Measurements from ENCODE around the gene PPARD. TPM values are rescaled to one million over a fixed set of nuclear protein-coding genes. Genes with fewer than 3 reads are reported as not detected.

The PPARD gene
- total and polyA plus RNA-seq, 2 experiments from 2014 or later, result 17.1 to 34.0 TPM

DNA sequence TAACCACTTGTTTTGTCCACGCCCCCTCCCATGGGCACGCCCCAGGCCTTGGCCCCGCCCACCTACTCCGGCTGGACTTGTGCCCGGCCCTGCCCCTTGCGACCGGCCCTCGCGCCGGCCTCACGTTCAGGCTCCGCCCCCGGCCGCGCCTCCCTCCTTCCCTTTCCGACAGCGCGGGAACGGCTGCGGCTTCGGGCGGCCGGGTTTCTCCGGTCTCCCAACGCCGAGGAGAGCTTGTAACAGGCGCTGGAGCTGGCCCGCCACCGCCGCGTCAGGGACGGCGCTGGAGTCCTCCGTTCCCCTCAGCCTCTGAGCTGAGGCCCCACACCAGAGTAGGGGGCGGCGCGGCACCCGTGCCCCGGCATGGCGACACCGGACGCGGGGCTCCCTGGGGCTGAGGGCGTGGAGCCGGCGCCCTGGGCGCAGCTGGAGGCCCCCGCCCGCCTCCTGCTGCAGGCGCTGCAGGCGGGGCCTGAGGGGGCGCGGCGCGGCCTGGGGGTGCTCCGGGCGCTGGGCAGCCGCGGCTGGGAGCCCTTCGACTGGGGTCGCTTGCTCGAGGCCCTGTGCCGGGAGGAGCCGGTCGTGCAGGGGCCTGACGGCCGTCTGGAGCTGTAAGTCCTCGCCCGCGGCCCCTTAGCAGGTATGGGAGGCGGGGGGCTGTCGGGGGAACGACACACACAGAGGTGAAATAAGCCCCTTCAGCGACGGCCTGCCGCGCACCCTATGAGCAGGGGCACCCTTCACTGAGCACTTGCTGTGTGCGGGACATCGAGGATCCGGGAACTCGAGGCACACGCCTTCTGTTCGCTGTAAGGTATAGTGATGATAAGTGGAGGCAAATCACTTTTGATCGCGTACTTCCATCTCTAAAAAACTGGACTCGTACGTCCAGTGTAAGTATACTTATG is 110.1 kb downstream of the PPARD start, which contains the start of gene FANCE:
FANCE (plus strand) TSS at position 156 of the 908 bp plus-strand sequence; CDS start at position 364, 208 bp downstream.
- DNase-seq (ENCODE audit: low read depth in 1 of 2, low spot score in 1 of 2), result peak; percentile 93 to 97
- Histone ChIP-seq H3K4me3 (peak within 1 kb of the TSS; percentile 49), H3K27me3 (no peaks in the 10 kb centered on the region), H3K36me3 (peaks cover 2% of the 10 kb centered on the region), H3K9me3 (ENCODE audit: low read depth) (no peaks in the 10 kb centered on the region), H3K4me1 (ENCODE audit: low read depth) (peaks cover 22% of the 10 kb centered on the region), H3K27ac (peak within 1 kb of the TSS; percentile 75)
- TF ChIP-seq CTCF (IDR thresholded peaks at IDR 0.05; ENCODE audit: low read depth, low read length), result no peak

DNA sequence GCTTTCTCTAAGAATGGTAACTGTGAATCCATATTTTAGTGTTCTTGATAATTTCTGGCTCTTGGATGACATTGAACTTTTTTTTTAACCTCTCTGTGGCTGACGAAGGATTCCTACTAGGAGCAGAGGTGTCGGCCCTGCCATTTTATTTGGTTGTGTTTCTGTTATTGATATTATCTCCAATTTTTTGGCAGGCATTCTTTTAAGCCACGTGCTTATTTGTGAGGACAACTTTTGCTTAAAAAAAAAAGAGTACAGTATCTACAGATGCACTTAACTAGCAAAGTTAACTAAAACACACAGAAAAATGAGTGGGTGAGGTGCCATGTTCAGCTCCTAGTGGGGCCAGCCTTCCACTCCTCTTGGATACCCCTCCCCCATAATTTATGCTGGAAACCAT is 110.9 kb downstream of the PPARD start:
- peak overlapping the region; percentile 49 for H3K4me3 ChIP-seq
- H3K36me3 ChIP-seq, result peaks cover 2% of the 10 kb centered on the region
- TF ChIP-seq CTCF (IDR thresholded peaks at IDR 0.05; ENCODE audit: low read depth, low read length), result no peak
- no peak for DNase-seq (ENCODE audit: low read depth in 1 of 2, low spot score in 1 of 2)
- peaks cover 22% of the 10 kb centered on the region for H3K4me1 ChIP-seq (ENCODE audit: low read depth)
- H3K27me3 ChIP-seq, result no peaks in the 10 kb centered on the region
- H3K9me3 ChIP-seq (ENCODE audit: low read depth), result no peaks in the 10 kb centered on the region
- H3K27ac ChIP-seq, result no peak overlapping the region

DNA sequence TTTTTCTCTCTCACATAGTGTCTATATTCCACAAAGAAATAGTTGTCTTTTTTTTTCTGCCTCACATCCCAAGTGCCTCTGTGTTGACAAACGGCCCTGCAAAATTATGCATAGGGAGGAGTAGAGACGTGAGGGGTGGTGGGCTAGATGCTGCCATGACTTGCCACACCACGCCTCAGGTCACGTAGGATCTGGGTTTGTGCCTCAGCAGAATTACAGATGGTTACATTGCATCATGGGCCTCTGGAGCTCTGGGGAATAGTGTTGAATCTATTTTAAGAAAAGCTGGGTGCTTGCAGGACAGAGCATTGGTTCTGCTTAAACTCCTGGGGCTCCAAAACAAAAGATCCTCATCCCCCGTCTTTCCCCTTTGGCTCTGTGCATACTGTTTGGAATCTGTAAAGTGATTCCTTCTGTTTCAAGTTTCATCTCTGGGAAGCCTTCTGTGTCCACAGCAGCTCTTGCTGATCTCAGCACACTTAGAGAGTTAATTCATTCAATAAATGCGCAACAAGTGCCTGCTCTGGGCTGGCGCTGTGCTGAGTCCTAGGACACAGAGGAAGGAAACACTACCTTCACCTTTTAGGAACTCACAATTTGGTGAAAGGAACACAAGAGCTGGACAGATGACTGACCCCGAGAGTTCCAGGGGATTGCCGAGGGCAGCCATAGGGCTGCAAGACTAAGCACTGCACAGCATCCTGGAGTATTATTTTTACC is 112.2 kb downstream of the PPARD start:
- DNase-seq (ENCODE audit: low read depth in 1 of 2, low spot score in 1 of 2), result no peak
- Histone ChIP-seq H3K27ac (peak overlapping the region; percentile 51), H3K4me1 (ENCODE audit: low read depth) (peaks cover 22% of the 10 kb centered on the region), H3K27me3 (no peaks in the 10 kb centered on the region), H3K9me3 (ENCODE audit: low read depth) (no peaks in the 10 kb centered on the region), H3K4me3 (no peak overlapping the region), H3K36me3 (peaks cover 7% of the 10 kb centered on the region)
- TF ChIP-seq CTCF (IDR thresholded peaks at IDR 0.05; ENCODE audit: low read depth, low read length), result no peak

- DNase-seq (ENCODE audit: low read depth in 1 of 2, low spot score in 1 of 2), result no peak
- Histone ChIP-seq H3K27me3 (no peaks in the 10 kb centered on the region), H3K36me3 (peaks cover 12% of the 10 kb centered on the region), H3K27ac (no peak overlapping the region), H3K9me3 (ENCODE audit: low read depth) (no peaks in the 10 kb centered on the region), H3K4me1 (ENCODE audit: low read depth) (peaks cover 12% of the 10 kb centered on the region), H3K4me3 (no peak overlapping the region)
- no peak for TF ChIP-seq CTCF (IDR thresholded peaks at IDR 0.05; ENCODE audit: low read depth, low read length)
These were observed 115.5 kb downstream of the PPARD start for GRCh38 chr6:35457907-35458306.

DNA sequence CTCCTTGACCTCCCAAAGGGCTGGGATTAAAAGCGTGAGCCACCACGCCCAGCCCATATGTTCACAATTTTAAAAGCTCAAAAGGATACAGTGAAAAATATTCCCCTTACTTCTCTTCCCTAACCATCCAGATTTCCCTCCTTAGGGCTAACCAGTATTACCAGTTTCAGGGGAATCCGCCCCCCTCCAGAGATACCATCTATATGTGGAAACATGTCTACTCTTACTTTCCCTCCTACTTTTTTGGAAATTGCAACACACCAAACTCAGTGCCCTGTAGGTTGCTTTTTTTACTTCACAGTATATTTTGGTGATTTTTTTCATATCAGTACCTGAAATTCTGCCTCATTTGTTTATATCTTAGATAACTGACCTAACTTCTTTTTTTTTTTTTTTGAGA is 118.9 kb downstream of the PPARD start:
- no peak for TF ChIP-seq CTCF (IDR thresholded peaks at IDR 0.05; ENCODE audit: low read depth, low read length)
- H3K27ac ChIP-seq, result no peak overlapping the region
- H3K27me3 ChIP-seq, result no peaks in the 10 kb centered on the region
- DNase-seq (ENCODE audit: low read depth in 1 of 2, low spot score in 1 of 2), result no peak
- H3K36me3 ChIP-seq, result peaks cover 17% of the 10 kb centered on the region
- no peak overlapping the region for H3K4me3 ChIP-seq
- no peaks in the 10 kb centered on the region for H3K4me1 ChIP-seq (ENCODE audit: low read depth)
- no peaks in the 10 kb centered on the region for H3K9me3 ChIP-seq (ENCODE audit: low read depth)

All from cardiac muscle cell (in vitro differentiated cells and primary cell).